LNCAP (cell line): ENCODE results near the gene SH2B3.

ENCODE experiments used
- CTCF ChIP-seq: fragments of 450-650 bp; IDR thresholded peaks from 2 replicates; pipeline ENCODE4 v1.5.1; 2017; ENCODE audit warnings: mild to moderate bottlenecking

The SH2B3 gene

GRCh38 chr12:111447571-111448265, 42.0 kb downstream of the SH2B3 start:
- TF ChIP-seq CTCF = no peak

- no peak for TF ChIP-seq CTCF
Measured at GRCh38 chr12:111448266-111448830, 42.6 kb downstream of the SH2B3 start.

- no peak for TF ChIP-seq CTCF
Measured at GRCh38 chr12:111448846-111449790, 43.4 kb downstream of the SH2B3 start.

GRCh38 chr12:111450676-111451075, 45.0 kb downstream of the SH2B3 start:
- TF ChIP-seq CTCF = no peak

- TF ChIP-seq CTCF = no peak
Measured at GRCh38 chr12:111451232-111451631, 45.5 kb downstream of the SH2B3 start.

- peak; percentile 75 for TF ChIP-seq CTCF
Measured at GRCh38 chr12:111451649-111452129, 46.0 kb downstream of the SH2B3 start.
